ENCODE data around the gene CALHM3.

- no peak for TF ChIP-seq CTCF (conservative IDR thresholded peaks at IDR 0.05; ENCODE audit: low read depth, low read length)
- no peak for TF ChIP-seq EZH2phosphoT487 (IDR thresholded peaks at IDR 0.05; ENCODE audit: borderline replicate concordance, low read length)
- no peak for TF ChIP-seq EZH2 (IDR thresholded peaks at IDR 0.05; ENCODE audit: low read length, unreplicated experiment)
Measured at GRCh38 chr10:103470761-103471653, 8.0 kb downstream of the CALHM3 start.

Data from PC-3 (cell line).